GM19023 (cell line): ENCODE results near the gene KARS1.
"Not testable (repeated sequence)": the region's sequence is repeated elsewhere in the genome, so short reads cannot be mapped to it uniquely, and the experiment has no call there.

Source experiments
- ATAC-seq: cut with Tn5 transposase; IDR thresholded peaks from one replicate; pipeline ENCODE4 v1.9.1; 2021; ENCODE audit warnings: mild to moderate bottlenecking, moderate library complexity; ENCODE audit not compliant: unreplicated experiment

The KARS1 gene

GRCh38 chr16:75626806-75627205 lies 20.7 kb downstream of the KARS1 start:
- no peak for ATAC-seq

GRCh38 chr16:75624921-75625334 lies 22.5 kb downstream of the KARS1 start:
- ATAC-seq, result no peak

GRCh38 chr16:75622761-75623605 lies 24.5 kb downstream of the KARS1 start, which contains the start of gene ADAT1:
ADAT1 (minus strand) TSS chr16:75623281; CDS start chr16:75620799, 2,482 bp downstream.
- ATAC-seq, result peak; percentile 92

GRCh38 chr16:75621170-75621477 lies 26.3 kb downstream of the KARS1 start:
- ATAC-seq, result no peak

DNA sequence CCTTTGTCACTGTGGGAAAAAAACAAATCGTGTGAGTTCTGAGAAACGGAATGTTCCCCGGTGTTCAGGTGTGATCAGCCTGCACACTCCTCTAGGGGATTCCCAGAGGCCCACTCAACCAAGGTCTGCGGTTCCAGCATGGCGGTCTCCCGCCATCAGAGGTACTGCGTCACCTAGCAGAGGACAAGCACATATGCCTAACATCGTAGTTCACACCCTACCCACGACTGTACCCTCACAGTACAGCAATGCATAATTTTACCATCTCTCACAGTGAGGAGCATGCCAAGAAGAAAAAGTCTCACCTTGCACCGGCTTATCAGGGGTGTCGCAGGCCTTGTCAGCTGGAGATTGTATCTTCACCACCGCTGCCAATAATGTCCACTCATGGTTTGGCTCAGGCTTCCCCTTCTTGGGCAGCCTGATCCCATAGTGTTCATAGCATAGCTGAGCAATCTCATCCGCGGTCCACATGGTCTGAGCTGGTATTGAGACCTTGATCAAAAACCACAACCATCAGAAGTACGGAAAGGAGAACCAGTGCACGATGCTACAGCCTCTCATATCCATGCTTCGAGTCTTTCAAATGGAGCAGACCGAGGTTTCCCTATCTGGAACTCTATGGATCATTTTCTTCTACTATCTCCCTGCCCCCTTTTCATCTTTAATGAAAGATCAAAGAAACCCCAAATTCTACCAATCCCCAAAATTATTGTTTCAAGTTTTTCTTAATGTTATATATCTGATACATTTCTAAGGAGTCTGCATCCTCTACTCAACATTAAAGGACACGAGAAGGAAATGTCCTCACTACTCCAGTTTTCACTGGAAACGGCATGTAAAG lies 26.9 kb downstream of the KARS1 start:
- no peak for ATAC-seq

DNA sequence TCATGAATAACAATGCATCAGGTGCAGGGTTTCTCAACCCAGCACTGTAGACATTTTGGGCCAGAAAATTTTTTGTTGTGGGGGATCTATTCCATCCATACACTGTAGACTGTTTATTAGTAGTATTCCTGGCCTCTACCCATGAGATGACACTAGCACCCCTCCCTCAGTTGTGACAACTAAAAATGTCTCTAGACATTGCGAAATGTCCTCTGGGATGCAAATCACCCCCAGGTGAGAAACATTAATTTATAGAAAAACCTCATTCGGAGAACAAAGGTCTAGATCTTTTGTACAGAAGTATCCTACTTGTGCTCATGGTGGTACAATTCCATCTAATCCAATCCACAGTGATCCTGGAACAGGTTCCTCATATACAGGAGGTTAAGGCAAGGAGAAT lies 28.7 kb downstream of the KARS1 start:
- no peak for ATAC-seq

DNA sequence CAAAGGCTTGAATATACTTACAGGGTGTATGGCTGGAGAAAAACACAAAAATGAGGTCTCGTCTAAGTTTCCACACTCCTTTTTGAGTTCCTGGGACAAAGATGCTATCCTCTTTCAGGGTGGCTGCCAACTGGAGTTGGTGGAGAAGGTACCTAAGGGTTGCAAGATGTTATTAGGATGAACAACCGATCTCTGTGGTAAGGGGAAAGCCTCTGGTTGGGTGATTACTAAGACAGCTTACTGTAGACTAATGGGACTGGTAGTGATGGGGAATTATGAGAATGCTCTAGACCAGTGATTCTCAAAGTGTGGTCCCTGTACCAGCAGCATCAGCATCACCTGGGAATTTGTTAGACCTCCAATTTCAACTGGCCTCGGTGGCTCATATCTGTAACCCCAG lies 30.3 kb downstream of the KARS1 start:
- no peak for ATAC-seq

DNA sequence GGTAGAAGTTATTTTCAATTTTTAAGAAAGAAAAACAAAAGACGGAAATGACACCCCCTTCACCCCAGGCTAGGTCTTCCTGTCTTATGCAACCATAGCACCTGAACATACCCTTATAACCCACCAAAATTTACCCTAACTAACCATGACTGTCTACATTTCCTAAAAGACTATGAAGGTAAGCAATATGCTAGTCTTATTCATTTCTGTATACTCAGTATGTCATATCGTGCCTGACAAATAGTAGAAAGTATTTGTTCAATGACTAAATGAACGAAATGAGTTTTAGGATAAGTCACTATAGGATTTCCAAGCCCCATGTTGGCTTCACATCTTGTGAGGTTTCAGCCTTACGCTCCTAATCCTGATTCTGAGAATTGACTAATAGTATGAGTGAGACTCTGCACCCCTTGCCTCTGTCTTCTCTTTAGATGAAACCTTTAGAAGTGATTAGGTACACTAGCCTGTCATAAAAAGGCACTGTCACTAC lies 30.9 kb downstream of the KARS1 start:
- ATAC-seq, result peak; percentile 61

DNA sequence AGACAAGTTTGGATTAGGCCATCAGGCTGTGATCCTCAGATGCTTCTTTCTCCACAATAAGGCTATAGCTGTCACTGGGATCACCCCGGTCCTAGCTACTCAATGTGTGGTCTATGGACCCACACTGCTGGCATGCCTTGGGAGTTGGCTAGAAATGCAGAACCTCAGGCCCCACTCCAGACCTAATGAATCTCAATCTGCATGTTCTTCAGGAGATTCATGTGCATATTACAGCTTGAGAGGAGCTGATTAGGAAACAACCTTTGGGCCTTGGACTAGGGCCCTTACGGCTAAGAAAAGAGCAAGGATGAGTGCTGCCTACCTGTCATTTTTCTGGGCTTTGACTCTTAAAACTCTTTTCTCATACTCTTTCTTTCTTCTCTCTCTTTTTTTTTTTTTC lies 31.8 kb downstream of the KARS1 start:
- ATAC-seq, result no peak

DNA sequence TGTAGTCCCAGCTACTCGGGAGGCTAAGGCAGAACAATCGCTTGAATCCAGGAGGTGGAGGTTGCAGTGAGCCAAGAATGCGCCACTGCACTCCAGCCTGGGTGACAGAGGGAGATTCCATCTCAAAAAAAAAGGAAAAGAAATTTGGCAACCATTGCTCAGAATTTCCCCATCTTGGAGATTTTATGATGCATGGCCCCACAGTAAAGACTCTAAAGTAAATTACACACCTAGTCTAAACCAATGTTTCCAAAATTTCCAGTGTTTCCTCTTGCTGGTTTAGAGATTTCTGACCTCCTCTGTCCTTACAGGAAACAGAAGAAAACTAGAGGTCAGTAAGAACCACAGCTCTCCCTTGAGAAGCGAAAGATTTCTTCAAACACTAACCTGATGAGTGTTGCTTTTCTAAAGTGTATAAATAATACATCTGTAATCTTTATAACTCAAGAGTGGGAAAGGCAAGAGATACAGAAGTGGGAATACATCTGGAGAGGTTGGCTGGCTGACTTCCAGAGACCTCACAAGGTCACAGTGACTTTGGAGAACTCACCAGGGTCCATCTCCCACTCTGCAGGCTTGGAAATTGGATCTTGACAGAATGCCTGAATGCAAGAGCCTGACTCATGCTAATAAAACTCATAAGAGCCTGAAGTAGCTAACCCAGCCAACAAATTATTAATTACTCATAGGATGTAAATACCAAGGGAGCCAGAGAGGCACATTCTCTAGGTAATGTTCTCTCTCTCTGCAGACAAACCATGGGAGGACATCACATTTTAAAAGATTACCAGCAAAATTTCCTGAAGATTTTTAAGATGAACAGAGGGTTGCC lies 33.2 kb downstream of the KARS1 start:
- no peak for ATAC-seq

DNA sequence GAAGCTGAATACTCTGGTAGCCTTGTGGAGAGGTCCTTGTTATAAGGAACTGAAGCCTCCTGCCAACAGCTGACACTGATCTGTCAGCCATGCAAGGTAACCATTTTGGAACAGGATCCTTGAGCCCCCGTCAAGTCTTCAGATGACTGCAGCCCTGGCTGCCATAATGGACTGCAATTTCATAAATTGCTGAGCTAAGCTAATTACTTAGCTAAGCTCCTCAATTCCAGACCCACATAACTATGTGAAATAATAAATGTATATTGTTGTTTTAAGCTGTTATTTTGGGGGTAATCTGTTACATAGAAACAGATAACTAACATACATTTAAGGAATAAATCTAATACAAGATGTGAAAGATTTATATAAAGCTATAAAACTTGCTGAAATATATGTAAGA lies 41.0 kb downstream of the KARS1 start:
- ATAC-seq, result no peak

DNA sequence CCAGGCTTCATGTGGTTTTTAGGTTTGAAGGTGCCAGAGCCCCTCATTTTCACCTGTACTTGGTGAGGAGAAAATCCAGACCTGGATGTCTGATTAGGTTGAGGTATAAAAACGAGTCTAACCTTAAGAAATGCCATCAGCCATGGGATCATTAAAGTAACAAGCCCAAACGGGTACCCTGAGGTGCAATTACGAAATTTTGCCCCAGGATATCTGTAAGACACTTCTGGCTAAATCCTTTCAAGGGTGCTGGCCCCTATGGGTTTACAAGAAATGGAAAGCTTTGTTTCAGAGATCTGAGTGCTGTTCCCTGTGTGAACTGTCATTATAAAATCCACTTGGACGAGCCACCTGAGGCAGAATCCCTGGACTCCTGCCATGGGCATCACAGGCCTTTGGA lies 44.2 kb downstream of the KARS1 start:
- no peak for ATAC-seq

GRCh38 chr16:75599452-75600277 lies 47.8 kb downstream of the KARS1 start:
- ATAC-seq, result no peak

DNA sequence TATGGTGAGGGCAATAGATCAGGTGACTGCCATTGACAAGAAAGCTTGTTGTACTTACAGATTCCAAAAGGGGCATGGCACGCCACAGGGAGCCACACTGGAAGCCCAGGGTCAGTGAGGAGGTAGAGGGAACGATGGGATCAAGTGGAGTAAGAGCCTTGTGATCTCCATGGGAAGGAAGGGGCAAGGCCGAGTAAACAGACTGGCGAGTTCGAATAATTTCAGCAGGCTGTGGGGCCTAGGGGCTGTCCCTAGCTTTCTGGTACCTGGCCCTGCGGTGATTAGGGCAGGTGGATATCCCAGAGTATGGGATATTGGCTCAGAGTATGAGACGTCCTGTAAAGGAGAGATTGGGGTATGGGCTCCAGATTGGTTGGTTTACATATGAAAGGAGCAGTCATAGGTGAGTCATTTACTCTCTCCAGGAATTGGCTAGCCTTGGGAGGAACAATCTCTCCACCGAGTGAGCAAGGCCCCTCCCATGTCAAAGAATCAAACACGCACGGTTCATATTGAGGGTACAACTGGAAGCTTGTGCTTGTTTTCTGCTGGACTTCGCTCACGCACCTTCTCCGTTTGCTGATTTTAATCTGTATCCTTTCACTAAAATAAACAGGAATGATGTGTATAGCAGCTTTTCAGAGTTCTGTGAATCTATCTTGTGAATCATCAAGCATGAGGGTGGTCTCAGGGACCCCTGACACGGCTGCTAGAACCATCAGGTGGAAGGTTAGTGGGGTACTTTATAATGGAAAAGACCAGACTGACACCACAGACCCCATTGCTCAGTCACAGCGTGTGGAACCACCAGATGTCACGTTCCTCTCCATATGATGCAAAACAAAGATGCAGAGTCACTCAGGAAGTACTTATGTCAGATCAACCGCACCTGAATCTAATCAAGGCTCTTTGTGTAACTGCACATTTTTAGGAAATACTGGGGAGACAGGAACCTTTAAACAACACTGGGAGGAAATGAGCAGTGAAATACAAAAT lies 53.3 kb downstream of the KARS1 start:
- ATAC-seq, result no peak

DNA sequence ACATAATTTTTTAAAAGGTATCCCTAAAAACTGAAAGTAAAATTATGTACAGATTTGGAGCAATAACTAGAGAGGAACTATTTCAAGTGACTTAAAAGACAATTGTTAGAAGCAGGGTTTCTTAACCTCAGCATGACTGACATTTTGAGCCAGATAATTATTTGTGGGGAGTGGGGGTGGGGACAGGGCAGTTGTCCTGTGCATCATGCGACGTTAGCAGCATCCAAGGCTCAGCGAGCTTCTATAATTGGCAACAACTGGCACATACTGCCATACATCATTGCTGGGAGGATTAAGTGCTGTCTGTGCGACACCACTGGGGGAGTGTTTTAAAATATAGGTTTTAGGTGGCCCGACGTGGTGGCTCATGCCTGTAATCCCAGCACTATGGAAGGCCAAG lies 54.2 kb downstream of the KARS1 start:
- no peak for ATAC-seq

DNA sequence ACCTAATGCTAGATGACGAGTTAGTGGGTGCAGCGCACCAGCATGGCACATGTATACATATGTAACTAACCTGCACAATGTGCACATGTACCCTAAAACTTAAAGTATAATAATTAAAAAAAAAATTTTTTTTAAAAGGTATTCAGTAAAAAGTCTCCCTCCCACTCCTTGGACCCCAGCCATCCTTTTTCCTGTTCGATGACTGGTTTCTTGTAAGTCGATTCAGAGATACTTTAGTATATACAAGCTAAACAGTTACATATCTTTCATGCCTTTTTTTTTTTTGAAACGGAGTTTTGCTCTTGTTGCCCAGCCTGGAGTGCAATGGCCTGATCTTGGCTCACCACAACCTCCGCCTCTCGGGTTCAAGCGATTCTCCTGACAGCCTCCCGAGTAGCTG lies 55.5 kb downstream of the KARS1 start:
- ATAC-seq, result not testable (repeated sequence)

DNA sequence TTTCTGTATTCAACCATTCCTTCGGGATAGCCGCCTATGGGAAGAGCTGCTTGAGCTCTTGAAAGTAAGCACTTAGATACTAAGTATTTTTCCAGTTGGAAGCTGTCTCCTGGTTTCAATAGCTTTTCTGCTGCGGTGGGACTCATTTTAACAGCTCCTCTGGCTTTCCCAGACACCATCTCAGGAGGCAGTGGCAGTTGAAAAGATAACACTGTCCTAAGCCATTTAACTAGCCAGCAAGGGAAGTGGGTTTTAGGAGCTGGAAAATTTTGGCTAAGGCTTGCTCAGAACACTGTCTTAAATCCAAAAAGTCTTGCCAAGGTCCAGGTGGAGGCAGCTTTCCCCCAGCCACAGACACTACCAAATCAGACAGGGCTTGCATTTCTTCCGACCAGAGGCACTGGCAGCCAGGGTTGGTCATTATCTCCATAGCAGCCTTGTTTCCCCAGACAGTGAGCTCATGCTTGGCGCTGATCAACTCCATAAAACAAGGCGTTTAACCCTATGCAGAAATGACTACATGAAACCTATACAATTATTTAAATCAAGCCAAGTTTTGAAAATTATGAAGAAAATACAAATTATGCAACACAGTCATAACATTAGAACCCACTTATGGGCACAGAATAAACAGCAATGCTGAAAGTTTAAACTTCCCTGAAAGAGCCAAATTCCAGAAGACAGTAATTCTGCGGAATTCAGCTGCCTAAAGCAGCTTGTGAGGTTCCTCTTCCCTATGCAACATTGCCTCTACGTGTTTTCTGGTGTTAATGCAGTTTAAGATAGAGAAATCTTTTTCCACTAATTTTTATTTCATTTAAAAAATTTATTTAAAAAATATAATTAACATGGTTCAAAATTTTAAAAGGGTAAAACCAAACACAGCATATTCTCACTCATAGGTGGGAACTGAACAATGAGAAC lies 56.3 kb downstream of the KARS1 start:
- no peak for ATAC-seq

- no peak for ATAC-seq
Observed at GRCh38 chr16:75589306-75589705, 58.2 kb downstream of the KARS1 start.
